K562 (cell line): Measurements from ENCODE around the gene ASMTL. TPM values are rescaled to one million over a fixed set of nuclear protein-coding genes. Genes with fewer than 3 reads are reported as not detected.

Experiments
- EZH2 ChIP-seq: IDR thresholded peaks from 2 replicates; pipeline ENCODE4 v1.6.1; 2012; ENCODE audit warnings: low read depth, mild to moderate bottlenecking, inconsistent platforms, low read length, borderline replicate concordance
- HDGF ChIP-seq: fragments of 450-650 bp; IDR thresholded peaks from 2 replicates; pipeline ENCODE4 v1.6.1; 2016
- HES1 ChIP-seq: fragments of 450-650 bp; IDR thresholded peaks from 2 replicates; pipeline ENCODE4 v1.6.1; 2016; ENCODE audit warnings: low read depth, mild to moderate bottlenecking, moderate library complexity
- NR0B1 ChIP-seq: fragments of 450-650 bp; IDR thresholded peaks from one replicate; pipeline ENCODE4 v1.6.1; 2018; ENCODE audit warnings: mild to moderate bottlenecking, moderate library complexity; ENCODE audit not compliant: partially characterized antibody
- PKNOX1 ChIP-seq: fragments of 450-650 bp; IDR thresholded peaks from 2 replicates; pipeline ENCODE4 v1.6.1; 2016
- POU5F1 ChIP-seq: fragments of 150-350 bp; IDR thresholded peaks from 2 replicates; pipeline ENCODE4 v1.6.1; 2014; ENCODE audit warnings: borderline replicate concordance, low read length, low read depth, mild to moderate bottlenecking; ENCODE audit not compliant: partially characterized antibody
- REST ChIP-seq, 2 experiments: fragments of 450-650 bp; formaldehyde crosslinking in 1 of 2; IDR thresholded peaks; 2 replicates each; pipeline versions ENCODE4 v1.4.0 to v1.6.1; 2014 to 2020; ENCODE audit warnings: mild to moderate bottlenecking in 2 of 2, borderline replicate concordance in 1 of 2, low read depth in 1 of 2
- SAFB ChIP-seq: fragments of 200-400 bp; formaldehyde crosslinking; IDR thresholded peaks from 2 replicates; pipeline ENCODE4 v1.6.1; 2017; ENCODE audit warnings: low read depth, low read length, borderline replicate concordance
- THRB ChIP-seq: fragments of 450-650 bp; formaldehyde crosslinking; conservative IDR thresholded peaks from 2 replicates; pipeline ENCODE4 v1.4.0; 2022; ENCODE audit warnings: mild to moderate bottlenecking, missing genetic modification characterization
- YY1 ChIP-seq, 3 experiments: IDR thresholded peaks; 2 replicates each; pipeline ENCODE4 v1.6.1; 2011; ENCODE audit warnings: low read length in 2 of 3, mild to moderate bottlenecking in 2 of 3, moderate library complexity in 2 of 3, borderline replicate concordance in 1 of 3, control low read depth in 1 of 3, low read depth in 1 of 3; ENCODE audit not compliant: insufficient read depth in 3 of 3, insufficient replicate concordance in 2 of 3, control insufficient read depth in 1 of 3, insufficient read length in 1 of 3; ENCODE audit errors: extremely low read depth in 1 of 3
- polyA plus RNA-seq, 8 experiments: library from polyadenylated mRNA; depleted of rRNA in 4 of 8; stranded (reverse) in 5 of 8; unstranded in 3 of 8; fragments of >200 nt; fragmentation: Nextera tagmentation in 2 of 8; fragmentation: Illumina TruSeq in 1 of 8; extraction: Ambion mirVana in 2 of 8; extraction: Trizol in 1 of 8; gene quantifications; 2 replicates each; pipeline versions ENCODE4 v1.2.1 to v1.2.3, GENCODE V29; 2011 to 2014; ENCODE audit warnings: inconsistent platforms in 1 of 8, missing spikeins in 1 of 8
- total RNA-seq, 7 experiments: library from RNA; depleted of rRNA in 6 of 7; stranded (reverse); fragments of >200 nt in 6 of 7; fragmentation: Illumina TruSeq in 2 of 7; extraction: Trizol in 2 of 7; gene quantifications; 2 replicates each; pipeline versions ENCODE4 v1.2.1 to v1.2.3, GENCODE V29; 2011 to 2021; ENCODE audit warnings: low replicate concordance in 1 of 7

Gene ASMTL
- total and polyA plus RNA-seq, 9 of the 15 experiments (the other 6 are each of a cell fraction or from before 2014, with no cell fraction given), result 0.56 to 20.6 (median 7.6) TPM

GRCh38 chrX:1452516-1453394, at the start of gene ASMTL (continued):
- peak; percentile 77 for TF ChIP-seq PKNOX1
- no peak for TF ChIP-seq THRB (CRISPR knock-in tag)
- no peak for TF ChIP-seq POU5F1
- no peak for TF ChIP-seq EZH2
- peak in 2 of 3 experiments; percentile 59 to 76 for TF ChIP-seq YY1 (IDR thresholded peaks at IDR 0.05; ENCODE audit: borderline replicate concordance in 1 of 3, control insufficient read depth in 1 of 3, extremely low read depth in 1 of 3, insufficient read depth in 3 of 3, insufficient read length in 1 of 3, insufficient replicate concordance in 2 of 3, low read depth in 1 of 3, low read length in 2 of 3)
- no peak for TF ChIP-seq SAFB
- no peak for TF ChIP-seq HES1
- TF ChIP-seq REST (IDR thresholded peaks at IDR 0.05; ENCODE audit: borderline replicate concordance), result 0 out of 2 replicates have a peak, but pooled peaks have one; percentile 3
- no peak for TF ChIP-seq REST (CRISPR knock-in tag; IDR thresholded peaks at IDR 0.05; ENCODE audit: low read depth)
- TF ChIP-seq NR0B1, result no peak
- TF ChIP-seq HDGF, result no peak
